Nephron progenitor cell (in vitro differentiated cells): ENCODE results near the gene NCOA7.

ENCODE experiments used
- DNase-seq: peaks from one replicate; pipeline ENCODE4 v3.0.0; 2021
- H3K27ac Mint-ChIP-seq: 2 replicates; pipeline ENCODE4 v1.8.0; 2021; ENCODE audit warnings: mild to moderate bottlenecking, moderate library complexity, mixed read lengths
- H3K27me3 Mint-ChIP-seq: 2 replicates; pipeline ENCODE4 v1.8.0; 2021; ENCODE audit warnings: mild to moderate bottlenecking, low read depth, mixed read lengths; ENCODE audit not compliant: poor library complexity
- H3K36me3 Mint-ChIP-seq: 2 replicates; pipeline ENCODE4 v1.8.0; 2021; ENCODE audit warnings: low read depth, mixed read lengths
- H3K4me1 Mint-ChIP-seq: 2 replicates; pipeline ENCODE4 v1.8.0; 2021; ENCODE audit warnings: mixed read lengths
- H3K4me3 Mint-ChIP-seq: 2 replicates; pipeline ENCODE4 v1.8.0; 2021; ENCODE audit warnings: mild to moderate bottlenecking, moderate library complexity, mixed read lengths
- H3K9me3 Mint-ChIP-seq: 2 replicates; pipeline ENCODE4 v1.8.0; 2021; ENCODE audit warnings: mild to moderate bottlenecking, moderate library complexity, mixed read lengths
- TF ChIP-seq, protein P1 (sequence below): fragments of 200-600 bp; sonication (generic); IDR thresholded peaks from 2 replicates; pipeline ENCODE4 v1.5.0; 2021; ENCODE audit warnings: antibody characterized with exemption

Gene NCOA7, protein sequence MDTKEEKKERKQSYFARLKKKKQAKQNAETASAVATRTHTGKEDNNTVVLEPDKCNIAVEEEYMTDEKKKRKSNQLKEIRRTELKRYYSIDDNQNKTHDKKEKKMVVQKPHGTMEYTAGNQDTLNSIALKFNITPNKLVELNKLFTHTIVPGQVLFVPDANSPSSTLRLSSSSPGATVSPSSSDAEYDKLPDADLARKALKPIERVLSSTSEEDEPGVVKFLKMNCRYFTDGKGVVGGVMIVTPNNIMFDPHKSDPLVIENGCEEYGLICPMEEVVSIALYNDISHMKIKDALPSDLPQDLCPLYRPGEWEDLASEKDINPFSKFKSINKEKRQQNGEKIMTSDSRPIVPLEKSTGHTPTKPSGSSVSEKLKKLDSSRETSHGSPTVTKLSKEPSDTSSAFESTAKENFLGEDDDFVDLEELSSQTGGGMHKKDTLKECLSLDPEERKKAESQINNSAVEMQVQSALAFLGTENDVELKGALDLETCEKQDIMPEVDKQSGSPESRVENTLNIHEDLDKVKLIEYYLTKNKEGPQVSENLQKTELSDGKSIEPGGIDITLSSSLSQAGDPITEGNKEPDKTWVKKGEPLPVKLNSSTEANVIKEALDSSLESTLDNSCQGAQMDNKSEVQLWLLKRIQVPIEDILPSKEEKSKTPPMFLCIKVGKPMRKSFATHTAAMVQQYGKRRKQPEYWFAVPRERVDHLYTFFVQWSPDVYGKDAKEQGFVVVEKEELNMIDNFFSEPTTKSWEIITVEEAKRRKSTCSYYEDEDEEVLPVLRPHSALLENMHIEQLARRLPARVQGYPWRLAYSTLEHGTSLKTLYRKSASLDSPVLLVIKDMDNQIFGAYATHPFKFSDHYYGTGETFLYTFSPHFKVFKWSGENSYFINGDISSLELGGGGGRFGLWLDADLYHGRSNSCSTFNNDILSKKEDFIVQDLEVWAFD

GRCh38 chr6:125790358-125791150, at the start of gene NCOA7:
Gene NCOA7 (plus strand): TSS chr6:125790960. CDS start chr6:125815355, 24,395 bp downstream.
- Mint-ChIP-seq H3K27me3 (peaks cover 3% of the 10 kb centered on the region), H3K27ac (peak within 1 kb of the TSS; percentile 95), H3K4me1 (peaks cover 44% of the 10 kb centered on the region), H3K9me3 (no peaks in the 10 kb centered on the region), H3K4me3 (peak within 1 kb of the TSS; percentile 89), H3K36me3 (no peaks in the 10 kb centered on the region)
- TF ChIP-seq, protein P1, sequence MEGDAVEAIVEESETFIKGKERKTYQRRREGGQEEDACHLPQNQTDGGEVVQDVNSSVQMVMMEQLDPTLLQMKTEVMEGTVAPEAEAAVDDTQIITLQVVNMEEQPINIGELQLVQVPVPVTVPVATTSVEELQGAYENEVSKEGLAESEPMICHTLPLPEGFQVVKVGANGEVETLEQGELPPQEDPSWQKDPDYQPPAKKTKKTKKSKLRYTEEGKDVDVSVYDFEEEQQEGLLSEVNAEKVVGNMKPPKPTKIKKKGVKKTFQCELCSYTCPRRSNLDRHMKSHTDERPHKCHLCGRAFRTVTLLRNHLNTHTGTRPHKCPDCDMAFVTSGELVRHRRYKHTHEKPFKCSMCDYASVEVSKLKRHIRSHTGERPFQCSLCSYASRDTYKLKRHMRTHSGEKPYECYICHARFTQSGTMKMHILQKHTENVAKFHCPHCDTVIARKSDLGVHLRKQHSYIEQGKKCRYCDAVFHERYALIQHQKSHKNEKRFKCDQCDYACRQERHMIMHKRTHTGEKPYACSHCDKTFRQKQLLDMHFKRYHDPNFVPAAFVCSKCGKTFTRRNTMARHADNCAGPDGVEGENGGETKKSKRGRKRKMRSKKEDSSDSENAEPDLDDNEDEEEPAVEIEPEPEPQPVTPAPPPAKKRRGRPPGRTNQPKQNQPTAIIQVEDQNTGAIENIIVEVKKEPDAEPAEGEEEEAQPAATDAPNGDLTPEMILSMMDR, result no peak
- DNase-seq, result peak; percentile 76

GRCh38 chr6:125741336-125741735, 49.4 kb upstream of the NCOA7 start:
- Mint-ChIP-seq H3K27me3 (no peaks in the 10 kb centered on the region), H3K4me3 (no peak overlapping the region), H3K9me3 (no peaks in the 10 kb centered on the region), H3K36me3 (no peaks in the 10 kb centered on the region), H3K27ac (no peak overlapping the region), H3K4me1 (peaks cover 35% of the 10 kb centered on the region)
- DNase-seq, result no peak
- TF ChIP-seq, protein P1, result no peak

DNA sequence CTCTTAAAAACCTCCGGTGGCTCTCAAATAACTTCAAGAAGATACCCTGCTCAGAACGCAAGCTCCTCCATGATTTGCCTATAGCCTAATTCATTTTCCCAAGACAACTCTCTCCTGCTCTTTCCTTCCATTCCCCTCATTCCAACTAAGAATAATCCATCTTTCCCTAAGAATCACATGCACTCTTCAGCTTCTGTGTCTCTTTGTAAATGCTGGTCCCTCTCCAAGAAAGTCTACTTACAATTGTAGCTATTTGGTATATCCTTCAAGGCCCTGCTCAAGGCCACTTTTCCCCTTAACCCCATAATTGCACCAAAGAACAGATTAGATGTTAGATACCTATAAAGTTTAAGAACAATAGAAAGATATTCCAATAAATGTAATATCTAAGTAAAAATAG, 48.7 kb upstream of the NCOA7 start:
- TF ChIP-seq, protein P1, result no peak
- no peak overlapping the region for H3K4me3 Mint-ChIP-seq
- no peak for DNase-seq
- H3K9me3 Mint-ChIP-seq, result no peaks in the 10 kb centered on the region
- H3K36me3 Mint-ChIP-seq, result no peaks in the 10 kb centered on the region
- peaks cover 42% of the 10 kb centered on the region for H3K4me1 Mint-ChIP-seq
- no peaks in the 10 kb centered on the region for H3K27me3 Mint-ChIP-seq
- H3K27ac Mint-ChIP-seq, result no peak overlapping the region

GRCh38 chr6:125742464-125743120, 48.2 kb upstream of the NCOA7 start:
- Mint-ChIP-seq H3K4me3 (no peak overlapping the region), H3K27ac (no peak overlapping the region), H3K9me3 (no peaks in the 10 kb centered on the region), H3K36me3 (no peaks in the 10 kb centered on the region), H3K27me3 (no peaks in the 10 kb centered on the region), H3K4me1 (peaks cover 47% of the 10 kb centered on the region)
- no peak for DNase-seq
- TF ChIP-seq, protein P1, result no peak

DNA sequence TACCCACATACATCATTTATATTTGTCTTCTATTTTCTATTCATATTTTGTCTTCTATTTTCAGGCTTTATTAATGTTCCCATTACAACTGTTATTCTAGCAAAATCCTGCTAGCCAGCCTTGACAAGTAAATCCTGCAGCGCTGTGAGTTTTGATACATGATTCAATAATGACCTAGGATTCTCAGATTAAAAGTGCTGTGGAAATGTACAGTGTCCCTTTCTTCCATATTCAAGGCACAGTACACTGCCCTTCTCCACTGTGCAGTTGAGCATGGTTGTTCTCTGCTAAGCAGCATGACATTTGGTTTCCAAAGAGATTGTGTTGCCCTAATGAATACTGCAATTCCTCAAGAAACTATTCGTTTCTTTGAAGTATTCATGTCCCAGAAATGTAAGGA, 47.2 kb upstream of the NCOA7 start:
- no peaks in the 10 kb centered on the region for H3K36me3 Mint-ChIP-seq
- H3K9me3 Mint-ChIP-seq, result no peaks in the 10 kb centered on the region
- H3K4me3 Mint-ChIP-seq, result no peak overlapping the region
- peaks cover 47% of the 10 kb centered on the region for H3K4me1 Mint-ChIP-seq
- DNase-seq, result no peak
- H3K27me3 Mint-ChIP-seq, result no peaks in the 10 kb centered on the region
- H3K27ac Mint-ChIP-seq, result no peak overlapping the region
- TF ChIP-seq, protein P1, result no peak
